SK-N-SH treated with all-trans-retinoic acid at 6 μM for 48 hours (cell line): Measurements from ENCODE around the gene RAC2.

Experiments used
- ZFP3 ChIP-seq: fragments of 250-450 bp; sonication (Bioruptor Pico); IDR thresholded peaks from 2 replicates; pipeline ENCODE4 v1.5.0; 2020; ENCODE audit warnings: mild to moderate bottlenecking, moderate library complexity
- ZFP30 ChIP-seq: fragments of 450-650 bp; formaldehyde crosslinking; IDR thresholded peaks from 2 replicates; pipeline ENCODE4 v1.5.0; 2022; ENCODE audit warnings: mild to moderate bottlenecking, moderate library complexity
- ZNF70 ChIP-seq: fragments of 450-650 bp; formaldehyde crosslinking; IDR thresholded peaks from 2 replicates; pipeline ENCODE4 v1.5.0; 2020; ENCODE audit warnings: mild to moderate bottlenecking, moderate library complexity

DNA sequence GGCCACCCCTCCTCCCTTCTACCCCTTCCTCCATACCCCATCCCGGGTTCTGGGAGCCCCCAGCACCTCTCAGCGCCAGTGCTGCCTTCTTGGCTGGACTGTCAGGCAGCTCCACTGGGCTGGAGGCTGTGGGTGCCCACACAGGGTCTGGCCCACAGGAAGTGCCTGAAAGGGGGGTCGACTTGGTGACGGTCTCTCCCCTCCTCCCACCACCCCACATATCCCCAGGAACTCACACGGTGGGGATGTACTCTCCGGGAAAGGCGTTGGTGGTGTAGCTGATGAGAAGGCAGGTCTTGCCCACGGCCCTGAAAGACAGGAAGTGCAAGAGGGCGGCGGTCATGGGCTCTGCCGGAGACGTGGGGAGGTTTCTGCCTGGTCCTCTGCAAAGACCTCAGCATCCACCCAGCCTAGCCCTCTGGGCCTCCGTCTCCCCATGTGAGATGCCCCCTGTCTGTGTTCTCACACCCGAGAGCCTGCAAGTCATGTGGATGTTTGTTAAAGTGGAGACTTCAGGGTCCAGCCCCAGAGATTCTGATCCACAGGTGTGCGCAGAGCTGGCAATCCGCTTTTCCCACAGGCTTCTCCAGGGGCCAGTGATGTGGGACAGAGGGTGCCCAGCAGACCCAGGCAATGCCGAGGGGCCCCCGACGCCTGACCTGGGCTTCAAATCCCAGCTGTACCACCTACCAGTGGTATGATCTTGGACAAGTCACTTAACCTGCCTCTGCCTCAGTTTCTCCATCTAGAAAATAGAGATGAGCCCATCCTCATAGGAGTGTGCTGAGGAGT lies 2.5 kb downstream of the RAC2 start:
- no peak for TF ChIP-seq ZNF70
- TF ChIP-seq ZFP3, result no peak
- no peak for TF ChIP-seq ZFP30
